HL-60/S4 treated with phorbol 12-myristate 13-acetate at 8.2 ng/mL for 4 days and 3 days (cell line): Measurements from ENCODE around the gene EHMT1.
"Not testable (repeated sequence)": the region's sequence is repeated elsewhere in the genome, so short reads cannot be mapped to it uniquely, and the experiment has no call there.

Source experiments
- in situ Hi-C: fragments of 300-500 bp; cut with MboI; formaldehyde crosslinking; loops from 2 replicates; pipeline ENCODE4 v1.15.0; 2022; ENCODE audit warnings: low sequenced_read_pairs

The EHMT1 gene

GRCh38 chr9:137800196-137801022, 181.6 kb downstream of the EHMT1 start:
- in situ Hi-C loops, result no loop called here

DNA sequence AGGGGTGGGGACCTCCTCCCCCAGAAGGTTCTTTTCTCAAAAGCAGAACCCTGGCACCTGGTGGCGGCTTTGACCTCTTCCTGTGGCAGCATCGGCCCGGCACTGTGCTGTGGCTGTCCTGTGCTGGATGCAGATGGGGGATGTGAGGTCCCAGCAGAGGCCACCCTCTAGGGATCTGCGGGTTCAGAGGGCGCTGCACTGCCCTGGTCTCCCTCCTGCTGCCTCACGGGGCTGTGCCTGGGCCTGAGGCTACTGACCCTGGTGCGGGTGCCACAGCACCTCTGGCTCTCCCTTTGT, 182.2 kb downstream of the EHMT1 start:
- in situ Hi-C loops, result no loop called here

DNA sequence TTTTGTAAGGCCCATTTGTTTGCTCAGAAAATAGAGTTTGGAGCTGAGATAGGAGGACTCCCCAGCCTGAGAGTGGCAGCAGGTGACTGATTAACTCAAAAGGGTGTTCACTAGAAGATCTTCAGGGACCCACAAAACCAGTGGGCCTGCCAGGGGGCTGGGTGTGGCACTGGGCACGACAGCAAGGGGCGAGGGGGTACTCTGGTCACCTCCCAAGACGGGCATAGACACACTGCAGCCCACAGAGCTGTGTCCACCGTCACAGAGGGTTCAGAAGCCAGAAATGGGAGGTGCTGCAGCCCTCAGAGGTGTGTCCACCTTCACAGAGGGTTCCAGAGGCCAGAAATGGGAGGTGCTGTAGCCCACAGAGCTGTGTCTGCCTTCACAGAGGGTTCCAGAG, 183.2 kb downstream of the EHMT1 start:
- in situ Hi-C loops, result no loop called here

DNA sequence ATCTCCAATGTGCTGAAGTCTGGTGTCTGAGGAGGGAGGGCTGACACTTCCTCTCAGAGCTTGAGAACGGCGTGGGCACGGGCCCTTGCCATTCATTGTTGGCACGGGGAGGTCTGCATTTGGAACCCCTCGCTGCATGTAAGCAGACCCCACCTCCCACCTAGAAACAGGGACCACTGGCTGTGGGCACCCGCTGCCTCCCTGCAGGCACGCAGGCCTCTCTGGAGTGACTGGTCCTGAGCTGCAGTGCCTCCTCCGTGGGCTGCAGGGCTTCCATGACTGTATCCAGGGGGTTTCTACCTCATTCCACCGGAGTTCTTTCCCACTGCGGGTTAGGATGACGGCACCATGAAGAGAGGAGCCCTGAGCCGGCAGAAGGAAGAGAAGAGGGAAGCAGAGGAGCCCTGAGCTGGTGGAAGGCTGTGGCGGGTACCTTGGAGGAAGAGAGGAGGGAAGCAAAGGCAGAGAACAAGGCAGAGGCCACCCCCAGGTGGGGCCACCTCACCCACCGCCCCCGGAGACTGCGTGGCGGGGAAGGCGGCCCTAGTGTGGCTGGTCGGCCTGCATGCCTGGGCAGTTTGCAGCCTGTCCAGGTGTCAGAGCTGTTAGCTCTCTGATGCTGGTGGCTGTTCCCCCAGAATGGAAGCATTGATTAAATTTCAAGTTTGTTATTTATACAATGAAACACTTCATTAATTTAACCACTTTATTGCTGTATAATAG, 183.9 kb downstream of the EHMT1 start:
- in situ Hi-C loops, result no loop called here

GRCh38 chr9:137804908-137805630, 186.3 kb downstream of the EHMT1 start:
- in situ Hi-C loops, result no loop called here

GRCh38 chr9:137807721-137808703, 189.2 kb downstream of the EHMT1 start:
- in situ Hi-C loops, result no loop called here

DNA sequence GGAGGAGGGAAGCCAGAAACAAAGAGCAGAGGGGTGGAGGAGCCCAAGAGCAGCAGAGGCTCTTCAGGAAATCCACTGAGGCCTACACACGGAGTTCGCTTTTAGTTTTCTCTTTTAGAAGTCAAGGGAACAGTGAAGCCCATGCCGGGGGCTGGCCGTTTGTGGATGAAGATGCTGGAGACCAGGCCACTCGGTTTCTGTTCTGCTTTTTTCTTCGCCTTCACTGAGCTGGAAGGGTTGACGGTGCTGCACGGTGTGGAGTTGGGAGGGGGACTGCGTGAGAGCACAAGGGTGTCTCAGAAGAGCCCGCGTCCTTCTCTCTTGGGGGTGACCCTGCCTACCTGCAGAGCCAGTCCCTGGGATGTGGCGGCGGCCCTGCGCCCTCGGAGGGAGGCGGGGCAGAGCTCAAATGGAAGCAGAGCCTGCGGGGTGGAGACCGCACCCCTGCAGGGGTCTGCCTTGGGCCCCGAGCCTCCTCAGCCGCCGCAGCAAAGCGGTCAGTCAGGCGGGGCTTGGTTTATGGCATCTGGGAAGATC, 190.3 kb downstream of the EHMT1 start:
- in situ Hi-C loops, result no loop called here

DNA sequence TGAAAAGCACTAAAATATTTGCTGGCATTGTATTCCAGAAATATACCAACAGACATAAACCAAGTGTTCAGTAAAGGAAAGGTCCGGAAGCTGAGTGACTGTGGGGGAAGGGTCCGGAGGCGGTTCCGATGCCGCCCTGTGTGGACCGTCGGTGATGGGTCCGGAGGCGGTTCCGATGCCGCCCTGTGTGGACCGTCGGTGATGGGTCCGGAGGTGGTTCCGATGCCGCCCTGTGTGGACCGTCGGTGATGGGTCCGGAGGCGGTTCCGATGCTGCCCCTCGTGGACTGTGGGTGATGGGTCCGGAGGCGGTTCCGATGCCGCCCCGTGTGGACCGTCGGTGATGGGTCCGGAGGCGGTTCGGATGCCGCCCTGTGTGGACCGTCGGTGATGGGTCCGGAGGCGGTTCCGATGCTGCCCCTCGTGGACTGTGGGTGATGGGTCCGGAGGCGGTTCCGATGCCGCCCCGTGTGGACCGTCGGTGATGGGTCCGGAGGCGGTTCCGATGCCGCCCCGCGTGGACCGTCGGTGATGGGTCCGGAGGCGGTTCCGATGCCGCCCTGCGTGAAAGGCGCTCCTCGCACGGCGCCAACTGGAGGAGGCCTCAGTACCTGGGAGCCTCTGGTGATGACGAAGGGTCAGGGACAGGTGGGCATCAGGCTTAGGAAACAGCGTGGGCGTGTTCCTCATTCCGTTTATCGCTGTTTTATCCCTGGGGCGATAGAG, 191.1 kb downstream of the EHMT1 start:
- in situ Hi-C loops, result not testable (repeated sequence)

DNA sequence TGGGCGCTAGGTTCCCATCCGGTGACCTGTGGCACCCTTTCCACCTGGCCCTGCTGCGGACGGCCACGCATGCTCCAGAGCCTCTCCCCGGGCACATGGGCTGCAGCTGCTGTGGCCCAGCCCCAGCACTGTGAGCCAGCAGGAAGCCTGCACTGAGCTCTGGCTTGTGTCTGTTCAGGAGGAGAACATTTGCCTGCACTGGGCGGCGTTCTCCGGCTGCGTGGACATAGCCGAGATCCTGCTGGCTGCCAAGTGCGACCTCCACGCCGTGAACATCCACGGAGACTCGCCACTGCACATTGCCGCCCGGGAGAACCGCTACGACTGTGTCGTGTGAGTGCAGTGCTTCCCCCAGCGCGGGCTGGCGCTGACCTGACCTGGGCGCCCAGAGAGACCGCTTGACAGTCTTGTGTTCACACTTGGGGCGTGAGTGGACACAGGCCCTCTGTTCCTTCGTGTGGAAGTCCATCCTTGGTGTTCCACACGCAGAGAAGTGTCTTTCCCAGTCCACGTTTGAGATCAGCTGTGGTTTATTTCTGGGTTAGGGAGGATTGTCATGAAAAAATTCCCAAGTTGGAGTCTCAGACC, 192.6 kb downstream of the EHMT1 start:
- in situ Hi-C loops, result no loop called here

DNA sequence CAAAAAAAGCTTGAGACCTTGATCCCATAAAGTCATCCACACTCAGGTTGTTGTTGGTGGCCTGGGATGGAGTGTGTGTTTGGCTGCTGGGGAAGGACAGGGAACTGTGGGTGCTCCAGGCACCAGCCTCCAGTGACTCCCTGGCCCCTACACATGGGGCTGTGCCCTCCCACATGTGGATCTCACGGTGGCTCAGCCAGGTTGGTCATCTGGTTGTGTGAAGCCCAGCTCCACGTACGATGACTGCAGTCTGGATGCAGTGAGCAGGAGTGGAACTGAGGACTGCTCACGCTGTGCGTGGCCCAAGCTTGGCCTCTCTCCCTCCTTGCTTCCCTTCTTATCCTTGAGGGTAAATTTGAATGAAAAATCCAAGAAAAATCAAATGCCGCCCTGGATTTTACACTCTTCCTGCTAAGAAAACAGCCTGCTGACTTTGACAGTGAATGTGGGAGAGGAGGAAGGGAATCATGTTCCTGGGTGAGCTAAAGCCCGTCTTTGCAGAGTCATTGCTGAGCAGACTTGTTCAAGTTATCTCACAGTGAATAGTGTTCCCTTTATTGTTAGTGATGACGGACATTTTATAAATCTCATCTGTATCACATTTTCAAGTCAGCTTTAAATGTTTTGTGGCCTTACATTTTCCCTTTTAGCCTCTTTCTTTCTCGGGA, 193.7 kb downstream of the EHMT1 start:
- in situ Hi-C loops, result no loop called here

DNA sequence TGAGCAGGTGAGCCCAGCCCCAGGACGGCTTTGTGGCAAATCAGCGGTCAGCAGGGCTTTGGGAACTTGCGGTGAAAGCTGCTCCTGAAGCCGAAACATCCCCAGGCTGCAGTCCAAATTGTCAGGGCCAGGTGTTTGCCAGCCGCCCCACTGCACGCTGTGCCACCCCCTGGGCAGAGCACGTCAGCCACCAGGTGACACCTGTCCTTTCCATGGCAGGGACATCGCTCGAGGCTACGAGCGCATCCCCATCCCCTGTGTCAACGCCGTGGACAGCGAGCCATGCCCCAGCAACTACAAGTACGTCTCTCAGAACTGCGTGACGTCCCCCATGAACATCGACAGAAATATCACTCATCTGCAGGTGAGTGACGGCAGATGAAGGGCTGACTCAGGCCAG, 194.4 kb downstream of the EHMT1 start:
- in situ Hi-C loops, result no loop called here

DNA sequence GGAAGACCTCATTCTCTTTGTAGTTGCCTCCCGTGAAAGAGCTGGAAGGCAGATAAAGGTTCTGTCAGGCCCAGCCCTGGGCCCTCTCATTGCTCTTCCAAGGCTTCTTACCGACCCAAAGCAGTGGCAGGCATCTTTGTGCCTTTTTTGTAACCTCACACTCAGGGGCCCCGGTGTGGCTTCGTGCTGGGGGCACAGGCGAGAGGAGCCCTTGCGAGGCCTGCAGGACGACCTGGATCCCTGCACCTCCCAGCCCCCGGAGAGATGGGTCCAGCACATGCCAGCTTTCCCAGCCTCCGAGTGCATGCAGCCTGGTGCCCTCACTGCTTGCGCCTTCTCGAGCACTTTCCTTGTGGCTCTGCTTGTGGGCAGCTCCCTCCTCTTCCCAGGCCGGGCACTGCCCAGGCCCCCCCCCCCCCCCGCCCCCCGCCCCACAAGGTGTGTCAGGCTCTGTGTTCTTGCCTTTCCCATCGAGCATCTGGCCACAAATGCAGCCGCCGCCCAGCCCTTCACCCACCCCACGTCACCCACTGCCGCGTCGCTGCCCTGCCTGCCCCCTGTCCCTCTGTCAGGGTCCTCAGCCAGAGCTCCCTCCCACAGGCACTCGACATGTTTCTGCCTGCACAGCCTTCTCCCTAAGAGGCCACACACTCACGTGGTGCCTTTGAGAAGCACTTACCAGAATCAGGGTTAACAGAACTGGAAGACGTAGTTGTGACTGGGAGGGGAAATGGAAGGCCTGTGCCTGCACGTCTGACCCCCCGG, 195.0 kb downstream of the EHMT1 start:
- in situ Hi-C loops, result no loop called here

- in situ Hi-C loops, result no loop called here
Observed at GRCh38 chr9:137814436-137814835, 195.6 kb downstream of the EHMT1 start.

GRCh38 chr9:137814841-137815240, 196.0 kb downstream of the EHMT1 start:
- in situ Hi-C loops, result no loop called here

DNA sequence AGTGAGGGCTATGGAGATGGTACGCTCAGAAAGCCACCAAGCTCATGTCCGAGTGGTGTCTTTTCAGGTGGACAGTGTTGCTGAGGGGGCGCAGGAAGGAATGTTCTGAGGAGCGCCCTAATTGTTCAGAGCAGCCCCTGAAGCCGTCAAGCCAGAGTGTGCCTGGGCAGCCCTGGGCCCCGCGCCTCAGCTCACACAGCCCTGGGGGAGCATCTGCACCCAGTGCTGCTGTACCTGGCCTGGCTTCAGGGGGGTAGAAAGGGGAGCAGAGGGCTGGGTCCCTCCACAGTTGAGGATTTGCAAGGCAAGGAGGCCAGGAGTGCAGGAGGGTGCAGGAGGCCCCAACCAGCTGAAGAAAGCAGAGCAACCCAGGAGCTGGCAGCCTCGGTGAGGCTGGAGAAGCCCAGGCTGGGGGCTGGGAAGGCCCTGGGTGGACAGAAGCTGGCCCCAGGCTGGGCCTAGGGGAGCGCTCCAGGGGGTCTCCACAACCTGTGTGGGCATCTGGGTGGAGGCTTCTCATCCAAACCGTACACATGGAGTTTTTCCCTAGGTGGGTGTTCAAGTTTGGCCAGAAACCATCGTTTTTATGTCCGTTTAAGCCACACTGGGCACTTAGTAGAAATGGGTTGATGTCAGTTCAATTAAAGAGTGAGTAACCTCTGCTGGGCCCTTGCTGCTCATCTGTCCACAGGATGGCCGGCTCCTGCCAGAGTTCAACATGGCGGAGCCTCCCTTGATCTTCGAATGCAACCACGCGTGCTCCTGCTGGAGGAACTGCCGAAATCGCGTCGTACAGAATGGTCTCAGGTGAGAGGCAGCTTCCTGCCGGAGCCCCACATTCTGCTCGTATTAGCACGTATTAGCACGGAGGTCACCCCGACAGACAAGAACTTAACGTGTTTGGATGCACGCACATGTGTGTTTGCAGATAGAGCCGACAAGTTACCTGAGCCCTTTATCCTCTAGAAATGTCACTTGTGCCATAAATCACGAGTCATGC, 196.8 kb downstream of the EHMT1 start:
- in situ Hi-C loops, result no loop called here

DNA sequence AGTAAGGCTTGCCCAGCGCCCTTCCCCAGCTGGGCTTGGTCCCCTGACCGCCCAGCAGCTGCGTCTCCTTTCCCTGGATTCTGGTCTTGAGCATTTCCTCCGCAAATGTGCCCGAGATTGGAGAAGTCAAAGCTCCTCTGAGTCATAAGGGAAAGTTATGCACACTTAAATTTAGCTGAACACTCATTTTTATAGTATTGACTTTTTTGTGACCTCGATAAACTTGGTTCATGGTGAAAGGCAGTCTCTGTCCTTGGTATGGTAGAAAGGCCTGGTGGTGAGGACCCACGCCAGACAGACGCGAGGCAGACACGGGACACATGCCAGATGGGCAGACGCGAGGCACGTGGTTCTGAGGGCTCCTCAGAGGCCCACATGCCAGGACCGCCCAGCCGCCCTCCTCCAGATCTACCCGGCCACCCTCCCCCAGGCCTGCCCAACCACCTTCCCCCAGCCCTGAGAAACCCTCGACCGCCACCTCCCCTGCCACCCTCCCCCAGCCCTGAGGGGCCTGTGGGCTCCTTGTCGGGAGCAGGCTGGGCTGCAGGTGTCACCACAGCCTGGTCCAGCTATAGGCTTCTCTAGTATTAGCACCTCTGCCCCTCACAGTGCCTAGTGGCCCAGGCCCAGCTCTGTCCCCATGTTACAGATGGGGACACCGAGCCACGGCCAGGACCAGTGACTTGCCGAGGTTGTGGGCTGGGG, 197.9 kb downstream of the EHMT1 start:
- in situ Hi-C loops, result no loop called here
